ENCODE data around the gene ZFX. TPM values are rescaled to one million over a fixed set of nuclear protein-coding genes. Genes with fewer than 3 reads are reported as not detected.

The ZFX gene
- total and polyA plus RNA-seq, 2 donors (not counting 1 experiment from before 2014, with no cell fraction given), result 31.2 to 61.9 TPM

GRCh38 chrX:24221872-24222271 lies 72.3 kb downstream of the ZFX start:
- Histone ChIP-seq H4K20me1 (ENCODE audit: control insufficient read depth, extremely low read depth, insufficient read depth, low read length) (no peaks in the 10 kb centered on the region), H3K4me1 (ENCODE audit: control insufficient read depth, extremely low read depth, insufficient read depth, low read length) (no peaks in the 10 kb centered on the region), H3K9me3 (ENCODE audit: control insufficient read depth, insufficient read depth, low read depth, low read length) (no peaks in the 10 kb centered on the region), H3K79me2 (ENCODE audit: control insufficient read depth, insufficient read depth, low read length) (no peaks in the 10 kb centered on the region), H3K27ac (ENCODE audit: insufficient read depth, low read length) (no peak overlapping the region), H3K9ac (ENCODE audit: insufficient read depth, low read length) (no peak overlapping the region), H3K27me3 (ENCODE audit: control insufficient read depth, insufficient read depth, low read length) (no peaks in the 10 kb centered on the region), H3K4me2 (ENCODE audit: extremely low read depth, insufficient read depth, low read length) (no peak overlapping the region), H3K4me3 (replicated peaks in 1 of 4; ENCODE audit: control extremely low read depth in 1 of 4, insufficient read depth in 1 of 4, low read depth in 3 of 4, low read length in 4 of 4) (no peak overlapping the region), H3K36me3 (ENCODE audit: control insufficient read depth, insufficient read depth, low read length) (no peaks in the 10 kb centered on the region), H2AFZ (ENCODE audit: low read length) (no peak overlapping the region)
- TF ChIP-seq CTCF (conservative IDR thresholded peaks at IDR 0.05 in 1 of 2, IDR thresholded peaks at IDR 0.05 in 1 of 2; ENCODE audit: low read depth in 1 of 2, low read length in 2 of 2) (no peak), EZH2 (IDR thresholded peaks at IDR 0.05; ENCODE audit: low read length, missing control alignments) (no peak)
- no peak for DNase-seq (ENCODE audit: low read depth in 2 of 2)

- Histone ChIP-seq H3K79me2 (ENCODE audit: control insufficient read depth, insufficient read depth, low read length) (no peaks in the 10 kb centered on the region), H4K20me1 (ENCODE audit: control insufficient read depth, extremely low read depth, insufficient read depth, low read length) (no peaks in the 10 kb centered on the region), H3K36me3 (ENCODE audit: control insufficient read depth, insufficient read depth, low read length) (no peaks in the 10 kb centered on the region), H3K9ac (ENCODE audit: insufficient read depth, low read length) (no peak overlapping the region), H3K27ac (ENCODE audit: insufficient read depth, low read length) (no peak overlapping the region), H3K4me3 (replicated peaks in 1 of 4; ENCODE audit: control extremely low read depth in 1 of 4, insufficient read depth in 1 of 4, low read depth in 3 of 4, low read length in 4 of 4) (no peak overlapping the region), H3K4me1 (ENCODE audit: control insufficient read depth, extremely low read depth, insufficient read depth, low read length) (no peaks in the 10 kb centered on the region), H3K9me3 (ENCODE audit: control insufficient read depth, insufficient read depth, low read depth, low read length) (no peaks in the 10 kb centered on the region), H3K27me3 (ENCODE audit: control insufficient read depth, insufficient read depth, low read length) (no peaks in the 10 kb centered on the region), H3K4me2 (ENCODE audit: extremely low read depth, insufficient read depth, low read length) (no peak overlapping the region), H2AFZ (ENCODE audit: low read length) (no peak overlapping the region)
- DNase-seq (ENCODE audit: low read depth in 2 of 2), result no peak
- TF ChIP-seq EZH2 (IDR thresholded peaks at IDR 0.05; ENCODE audit: low read length, missing control alignments), result no peak
Observed at GRCh38 chrX:24225265-24225664, 75.7 kb downstream of the ZFX start.

- Histone ChIP-seq H3K27me3 (ENCODE audit: control insufficient read depth, insufficient read depth, low read length) (no peaks in the 10 kb centered on the region), H3K9me3 (ENCODE audit: control insufficient read depth, insufficient read depth, low read depth, low read length) (no peaks in the 10 kb centered on the region), H3K9ac (ENCODE audit: insufficient read depth, low read length) (no peak overlapping the region), H2AFZ (ENCODE audit: low read length) (no peak overlapping the region), H4K20me1 (ENCODE audit: control insufficient read depth, extremely low read depth, insufficient read depth, low read length) (no peaks in the 10 kb centered on the region), H3K4me2 (ENCODE audit: extremely low read depth, insufficient read depth, low read length) (no peak overlapping the region), H3K79me2 (ENCODE audit: control insufficient read depth, insufficient read depth, low read length) (no peaks in the 10 kb centered on the region), H3K4me3 (replicated peaks in 1 of 4; ENCODE audit: control extremely low read depth in 1 of 4, insufficient read depth in 1 of 4, low read depth in 3 of 4, low read length in 4 of 4) (no peak overlapping the region), H3K36me3 (ENCODE audit: control insufficient read depth, insufficient read depth, low read length) (no peaks in the 10 kb centered on the region), H3K27ac (ENCODE audit: insufficient read depth, low read length) (no peak overlapping the region), H3K4me1 (ENCODE audit: control insufficient read depth, extremely low read depth, insufficient read depth, low read length) (no peaks in the 10 kb centered on the region)
- TF ChIP-seq EZH2 (IDR thresholded peaks at IDR 0.05; ENCODE audit: low read length, missing control alignments), result no peak
- TF ChIP-seq CTCF (conservative IDR thresholded peaks at IDR 0.05 in 1 of 2, IDR thresholded peaks at IDR 0.05 in 1 of 2; ENCODE audit: low read depth in 1 of 2, low read length in 2 of 2), result no peak
- no peak for DNase-seq (ENCODE audit: low read depth in 2 of 2)
Observed at GRCh38 chrX:24226176-24226575, 76.6 kb downstream of the ZFX start.
